GM19324 (cell line): ENCODE measurements around the gene NOS1AP.
"Not testable (repeated sequence)": the region's sequence is repeated elsewhere in the genome, so short reads cannot be mapped to it uniquely, and the experiment has no call there.

Experiments used
- ATAC-seq: cut with Tn5 transposase; IDR thresholded peaks from one replicate; pipeline ENCODE4 v1.9.1; 2021; ENCODE audit warnings: mild to moderate bottlenecking, moderate library complexity; ENCODE audit not compliant: unreplicated experiment, low FRiP score

Gene NOS1AP

GRCh38 chr1:162159515-162159914 lies 90.0 kb downstream of the NOS1AP start:
- ATAC-seq: no peak

DNA sequence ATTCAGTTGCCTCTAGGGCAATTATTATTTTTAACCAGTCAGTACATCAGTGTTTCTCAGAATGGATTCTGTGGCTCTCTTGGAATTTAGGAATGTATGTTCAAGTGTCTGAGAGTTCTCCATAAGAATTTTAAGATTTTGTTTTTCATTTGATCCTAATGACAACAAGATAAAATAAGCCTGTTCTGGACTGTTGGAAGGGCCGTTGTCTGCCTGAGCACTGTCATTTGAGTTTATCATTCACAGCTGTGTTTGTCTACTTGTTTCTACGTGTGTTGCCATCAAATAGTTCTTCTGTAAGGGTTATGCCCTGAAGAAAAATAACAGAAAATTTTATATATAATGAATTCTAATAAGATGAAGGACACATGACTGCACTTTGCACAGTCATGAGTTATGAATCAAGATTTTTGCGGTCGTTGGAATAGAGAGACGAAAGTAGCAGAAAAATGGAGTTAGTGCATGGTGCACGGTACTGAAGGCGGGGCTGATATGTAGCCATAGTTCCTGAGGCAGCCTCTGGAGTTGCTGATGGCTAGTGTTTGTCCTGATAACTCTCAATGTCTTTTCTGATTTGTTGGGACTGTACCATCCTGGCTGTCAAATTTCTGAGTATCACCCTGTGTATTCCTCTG lies 92.5 kb downstream of the NOS1AP start:
- ATAC-seq: no peak

GRCh38 chr1:162165528-162165927 lies 96.0 kb downstream of the NOS1AP start:
- ATAC-seq: no peak

- no peak for ATAC-seq
Observed at GRCh38 chr1:162166917-162167615, 97.6 kb downstream of the NOS1AP start.

DNA sequence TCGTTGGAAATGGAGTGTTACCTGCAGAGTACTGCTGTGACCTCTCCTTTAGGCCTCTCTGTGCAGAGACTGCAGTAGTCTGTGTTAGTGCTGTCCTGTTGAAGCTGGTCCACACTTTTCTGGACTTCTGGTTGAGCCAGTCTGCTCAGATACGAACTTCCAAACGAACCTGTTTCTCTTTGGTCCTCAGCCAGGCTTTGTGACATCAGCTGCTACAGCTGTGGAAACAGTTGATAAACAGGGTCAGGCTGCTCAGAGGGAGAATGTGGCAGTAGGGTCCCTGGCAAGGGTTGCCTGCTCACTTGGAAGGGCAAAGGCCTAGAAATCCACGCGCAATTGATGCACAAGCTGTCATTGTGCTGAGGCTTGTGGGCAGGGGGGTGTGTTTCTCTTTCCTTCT lies 98.8 kb downstream of the NOS1AP start:
- no peak for ATAC-seq

DNA sequence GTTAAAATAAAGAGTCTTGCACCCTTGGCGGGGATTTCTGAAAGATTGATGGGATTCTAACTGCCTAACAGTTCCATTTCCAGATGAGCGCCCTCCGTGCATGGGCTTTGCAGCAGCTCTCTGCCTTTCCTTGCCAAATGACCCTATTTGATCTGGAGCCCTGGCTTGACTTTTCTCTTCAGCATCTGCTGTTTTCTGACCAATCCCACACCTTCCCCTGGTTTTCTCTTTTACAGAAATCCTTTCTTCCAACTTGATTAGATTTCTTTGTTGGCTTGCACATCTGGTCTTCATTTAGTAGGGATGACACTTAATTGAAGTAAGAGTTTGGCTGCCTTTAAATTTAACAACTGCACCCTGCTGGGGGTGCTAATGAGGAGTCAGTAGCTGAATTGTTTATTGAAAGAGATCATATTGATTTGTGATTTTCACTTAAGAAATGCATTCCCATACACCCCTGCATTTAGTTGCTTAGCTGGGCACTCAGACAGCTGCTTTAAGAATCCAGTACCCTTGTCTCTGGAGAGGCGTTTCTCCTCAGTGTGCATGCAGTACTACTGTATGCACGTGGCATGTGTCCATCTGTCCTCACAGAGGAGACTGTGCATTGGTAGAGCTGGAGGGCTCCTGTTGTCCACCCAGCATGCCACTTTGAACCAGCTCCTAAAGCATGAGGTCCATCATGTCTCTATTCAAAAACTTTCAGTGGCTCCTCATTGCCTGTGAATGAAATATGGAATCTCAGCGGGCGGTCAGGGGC lies 99.7 kb downstream of the NOS1AP start:
- ATAC-seq: no peak

DNA sequence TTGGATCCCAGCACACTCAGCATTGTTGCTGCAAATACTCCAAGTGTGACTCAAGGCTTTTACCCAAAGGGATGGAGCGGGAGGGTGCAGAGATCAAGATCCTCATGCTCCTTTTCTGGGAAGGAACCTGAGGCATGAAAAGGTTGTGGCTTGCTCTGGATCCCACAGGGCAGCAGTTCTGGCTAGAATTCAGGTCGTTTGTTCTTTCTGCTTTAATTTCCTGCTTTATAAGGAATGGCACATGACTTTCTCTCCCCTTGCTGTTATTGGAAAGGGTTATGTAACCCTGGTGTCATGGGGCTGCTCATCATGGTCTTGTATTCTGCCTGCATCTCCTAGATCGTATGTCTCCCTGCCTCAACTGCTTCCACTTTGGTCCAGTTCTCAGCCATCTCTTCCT lies 101.6 kb downstream of the NOS1AP start:
- ATAC-seq: no peak

DNA sequence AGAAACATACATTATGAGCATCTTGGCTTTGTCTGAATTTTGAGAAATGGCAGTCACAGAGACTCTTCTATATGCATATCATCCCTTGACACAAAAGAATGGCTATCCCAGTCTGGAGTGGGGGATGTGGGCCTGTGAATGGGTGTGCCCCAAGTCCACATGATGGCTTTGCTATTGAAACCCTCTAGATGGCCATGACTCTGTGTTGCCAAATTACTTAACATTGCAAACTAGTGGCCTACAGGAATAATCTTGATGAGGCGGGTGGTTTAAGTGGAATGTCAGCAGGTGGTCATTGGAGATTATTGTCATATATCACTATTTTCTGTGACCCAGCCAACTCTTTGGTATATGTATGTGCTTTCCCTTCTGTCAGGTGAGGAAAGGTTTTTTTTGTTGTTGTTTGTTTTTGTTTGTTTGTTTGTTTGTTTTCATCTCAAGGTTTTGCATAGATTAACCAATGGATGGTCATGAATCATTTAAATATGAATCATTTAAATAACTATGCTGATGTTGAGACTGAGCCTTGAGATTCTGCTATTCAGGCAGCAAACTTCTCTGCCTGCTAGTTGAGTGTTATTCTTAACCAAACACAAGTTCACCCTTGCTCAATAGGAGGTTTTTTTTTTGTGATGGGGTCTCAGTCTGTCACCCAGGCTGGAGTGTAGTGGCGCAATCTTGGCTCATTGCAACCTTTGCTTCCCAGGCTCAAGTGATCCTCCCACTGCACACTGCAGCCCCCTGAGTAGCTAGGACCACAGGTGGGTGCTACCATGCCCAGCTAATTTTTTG lies 103.0 kb downstream of the NOS1AP start:
- ATAC-seq: no peak

- ATAC-seq: not testable (repeated sequence)
Observed at GRCh38 chr1:162173607-162174006, 104.1 kb downstream of the NOS1AP start.

DNA sequence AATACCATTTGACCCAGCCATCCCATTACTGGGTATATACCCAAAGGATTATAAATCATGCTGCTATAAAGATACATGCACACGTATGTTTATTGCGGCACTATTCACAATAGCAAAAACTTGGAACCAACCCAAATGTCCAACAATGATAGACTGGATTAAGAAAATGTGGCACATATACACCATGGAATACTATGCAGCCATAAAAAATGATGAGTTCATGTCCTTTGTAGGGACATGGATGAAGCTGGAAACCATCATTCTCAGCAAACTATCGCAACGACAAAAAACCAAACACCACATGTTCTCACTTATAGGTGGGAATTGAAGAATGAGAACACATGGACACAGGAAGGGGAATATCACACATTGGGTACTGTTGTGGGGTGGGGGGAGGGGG lies 104.5 kb downstream of the NOS1AP start:
- ATAC-seq: not testable (repeated sequence)

GRCh38 chr1:162175379-162176081 lies 106.0 kb downstream of the NOS1AP start:
- ATAC-seq: no peak

DNA sequence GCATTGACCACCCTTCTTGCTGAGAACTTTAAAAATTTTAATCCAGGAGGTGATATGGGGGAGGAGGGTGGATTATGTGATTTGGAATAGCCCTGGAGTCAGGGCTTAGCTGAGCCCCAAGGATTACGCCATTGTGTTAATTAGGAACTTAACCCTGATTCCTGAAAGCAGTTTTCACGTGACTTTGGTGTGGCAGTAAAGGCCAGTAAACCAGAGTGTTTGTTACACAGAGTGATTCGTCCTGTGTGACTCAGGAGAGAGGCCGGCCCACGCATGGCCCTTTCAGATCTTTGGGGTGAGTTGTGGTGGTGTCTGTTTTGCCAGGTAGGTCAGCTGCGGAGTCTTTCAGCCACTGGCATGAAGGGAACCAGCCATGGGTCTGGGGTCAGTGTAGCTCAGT lies 107.6 kb downstream of the NOS1AP start:
- no peak for ATAC-seq

- ATAC-seq: no peak
Observed at GRCh38 chr1:162178432-162178831, 108.9 kb downstream of the NOS1AP start.

GRCh38 chr1:162179121-162179520 lies 109.6 kb downstream of the NOS1AP start:
- no peak for ATAC-seq

GRCh38 chr1:162180813-162181212 lies 111.3 kb downstream of the NOS1AP start:
- ATAC-seq: no peak

GRCh38 chr1:162182090-162182489 lies 112.6 kb downstream of the NOS1AP start:
- ATAC-seq: no peak

GRCh38 chr1:162185314-162186025 lies 116.0 kb downstream of the NOS1AP start:
- ATAC-seq: no peak

DNA sequence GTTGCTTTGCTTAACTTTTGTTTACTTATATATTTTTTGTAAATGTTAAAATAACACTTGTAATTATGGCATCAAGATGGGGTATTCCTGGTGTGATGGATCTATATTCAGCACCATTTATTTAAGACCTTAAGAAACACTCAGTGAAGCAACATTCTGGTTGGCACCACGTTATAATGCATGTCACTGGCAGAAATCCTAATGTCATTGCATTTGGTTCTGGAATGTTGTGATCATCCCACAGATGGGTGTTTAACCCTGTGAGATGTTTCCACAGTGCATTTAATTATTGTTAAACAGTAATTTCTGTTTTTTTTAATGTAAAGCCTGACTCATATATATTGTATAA lies 116.5 kb downstream of the NOS1AP start:
- ATAC-seq: no peak

- ATAC-seq: no peak
Observed at GRCh38 chr1:162186406-162186805, 116.9 kb downstream of the NOS1AP start.
